Colonic mucosa (tissue), 2 donors: ENCODE results near the gene RAET1L. TPM values are rescaled to one million over a fixed set of nuclear protein-coding genes. Genes with fewer than 3 reads are reported as not detected.

Source experiments
- total RNA-seq, 2 donors: library from RNA; stranded (reverse); fragmentation: NEBNext Ultra II Directional in 1 of 2; extraction: Animal tissue kit (Norgen Biotek cat#: 25700) in 1 of 2; gene quantifications; one replicate each; pipeline ENCODE4 v1.2.1, GENCODE V29; 2021
- donor health status: DM: no; HTN: no; CAD: no.
- donor health status: DM: no; HTN: no; CAD: no.

Gene RAET1L
- total RNA-seq, 2 donors from 2014 or later: 0.24 to 3.2 TPM

Other genes with a start within 250 kb of the RAET1L start
- 10 to 100 TPM; 24.8 to 39.4 TPM for gene LRP11, start 161.2 kb downstream of the RAET1L start, total RNA-seq
- gene RAET1E, start 127.4 kb downstream of the RAET1L start, total RNA-seq: under 1 TPM in 1 of 2 donors, not detected in 1; 0.21 TPM
- under 1 TPM in 1 of 2 donors, not detected in 1; 0.27 TPM for gene RAET1G, start 102.4 kb downstream of the RAET1L start, total RNA-seq
- under 1 TPM; 0.19 to 0.47 TPM for gene ULBP2, start 83.5 kb downstream of the RAET1L start, total RNA-seq
- not detected for gene ULBP1, start 61.6 kb downstream of the RAET1L start, total RNA-seq
- 1 to 10 TPM; 1.8 to 1.9 TPM for gene ULBP3, start 43.6 kb upstream of the RAET1L start, total RNA-seq
- 10 to 100 TPM; 23.7 to 27.3 TPM for gene PPP1R14C, start 117.5 kb upstream of the RAET1L start, total RNA-seq